GM12865 (cell line): ENCODE measurements around the gene SPPL2B.
"Not testable (repeated sequence)": the region's sequence is repeated elsewhere in the genome, so short reads cannot be mapped to it uniquely, and the experiment has no call there.

Experiments used
- DNase-seq: peaks from one replicate; pipeline ENCODE4 v3.0.0; 2010; ENCODE audit warnings: low read depth
- H3K4me3 ChIP-seq: 2 replicates; pipeline ENCODE4 v1.5.1; 2011; ENCODE audit warnings: mild to moderate bottlenecking, low read depth, low read length, control low read depth
- CTCF ChIP-seq: IDR thresholded peaks from 2 replicates; pipeline ENCODE4 v1.5.1; 2011; ENCODE audit warnings: low read length, control low read depth, low read depth, inconsistent platforms; ENCODE audit not compliant: insufficient read depth; ENCODE audit errors: missing control alignments

The SPPL2B gene

GRCh38 chr19:2328401-2329148 lies at the start of gene SPPL2B, which contains the start of gene LSM7:
TSS of gene SPPL2B (plus strand) at chr19:2328684. CDS start at chr19:2328710, 26 bp downstream.
TSS of gene LSM7 (minus strand) at chr19:2328586. CDS start at chr19:2328566, 20 bp downstream.
- DNase-seq = peak; percentile 95
- TF ChIP-seq CTCF = no peak
- peak within 1 kb of the TSS; percentile 89 for H3K4me3 ChIP-seq

- no peak overlapping the region for H3K4me3 ChIP-seq
- no peak for DNase-seq
- no peak for TF ChIP-seq CTCF
Measured at GRCh38 chr19:2280633-2281264, 47.7 kb upstream of the SPPL2B start.

- H3K4me3 ChIP-seq, DNase-seq: not testable (repeated sequence)
Measured at GRCh38 chr19:2281265-2282061, 47.0 kb upstream of the SPPL2B start.

GRCh38 chr19:2282062-2282861 lies 46.2 kb upstream of the SPPL2B start, which contains the start of gene PEAK3:
TSS of gene PEAK3 (minus strand) at chr19:2282175. CDS start at chr19:2280931, 1,244 bp downstream.
- peak; percentile 45 for DNase-seq
- H3K4me3 ChIP-seq = no peak within 1 kb of the TSS
- TF ChIP-seq CTCF = no peak

- no peak for DNase-seq
- no peak for TF ChIP-seq CTCF
- no peak overlapping the region for H3K4me3 ChIP-seq
Measured at GRCh38 chr19:2282862-2283237, 45.6 kb upstream of the SPPL2B start.

GRCh38 chr19:2283835-2284507 lies 44.5 kb upstream of the SPPL2B start:
- DNase-seq = no peak
- TF ChIP-seq CTCF = no peak
- no peak overlapping the region for H3K4me3 ChIP-seq
